Right lobe of liver (tissue), 6 donors: Measurements from ENCODE around the gene SIRT2. TPM values are rescaled to one million over a fixed set of nuclear protein-coding genes. Genes with fewer than 3 reads are reported as not detected.

Experiments
- ATAC-seq, 4 donors: fragments of 200-7000 bp; cut with Tn5 transposase; one replicate each; pipeline ENCODE4 v1.9.1; 2020; ENCODE audit warnings: mild to moderate bottlenecking in 4 of 4, moderate library complexity in 4 of 4
- DNase-seq, 3 donors: peaks; one replicate each; pipeline ENCODE4 v3.0.0-alpha.2; 2020
- H3K27ac ChIP-seq, 3 donors: fragments of 200-600 bp; one replicate each; pipeline ENCODE4 v1.8.0; 2022
- H3K27me3 ChIP-seq, 2 donors: fragments of 200-600 bp; one replicate each; pipeline ENCODE4 v1.8.0; 2022
- H3K36me3 ChIP-seq, 4 donors: fragments of 200-600 bp; sonication (generic) in 1 of 4; one replicate each; pipeline versions ENCODE4 v1.5.1 to v1.8.0; 2017 to 2022; ENCODE audit warnings: control low read depth in 1 of 4
- H3K4me1 ChIP-seq, 4 donors: fragments of 200-600 bp; sonication (generic) in 1 of 4; one replicate each; pipeline versions ENCODE4 v1.5.1 to v1.8.0; 2017 to 2022; ENCODE audit warnings: control low read depth in 1 of 4
- H3K4me3 ChIP-seq, 3 donors: fragments of 200-600 bp; one replicate each; pipeline ENCODE4 v1.8.0; 2022
- H3K9me3 ChIP-seq, 4 donors: fragments of 200-600 bp; sonication (generic) in 1 of 4; one replicate each; pipeline versions ENCODE4 v1.5.1 to v1.8.0; 2017 to 2022; ENCODE audit warnings: control low read depth in 1 of 4
- POLR2A ChIP-seq: fragments of 450-650 bp; IDR thresholded peaks from one replicate; pipeline ENCODE4 v1.6.1; 2017; ENCODE audit warnings: antibody characterized with exemption, mild to moderate bottlenecking
- WGBS: methylation state at CpG from one replicate; pipeline ENCODE4 v1.1.6; 2018; ENCODE audit warnings: low coverage, low lambda C conversion rate; ENCODE audit not compliant: insufficient coverage; ENCODE audit errors: missing lambda C conversion rate; 5-methylcytosine and 5-hydroxymethylcytosine counted together
- intact Hi-C, 2 donors: fragments of 100-400 bp; cut with DNase I; formaldehyde crosslinking; loops; one replicate each; pipeline versions ENCODE4 v1.11.2 to v1.14.1; 2022
- total RNA-seq, 6 experiments: library from RNA; depleted of rRNA in 2 of 6; stranded (reverse); fragments of >200 nt in 2 of 6; fragmentation: NEBNext Ultra II Directional in 3 of 6; extraction: Animal tissue kit (Norgen Biotek cat#: 25700) in 3 of 6; gene quantifications; one replicate each; pipeline versions ENCODE4 v1.1.0 to v1.2.4, GENCODE V29; 2016 to 2023
- TF ChIP-seq, protein P1 (sequence below), 4 donors: fragments of 200-600 bp in 3 of 4; fragments of 450-650 bp in 1 of 4; IDR thresholded peaks; one replicate each; pipeline versions ENCODE4 v1.5.1 to v1.8.0; 2016 to 2022; ENCODE audit warnings: antibody characterized with exemption in 4 of 4, mild to moderate bottlenecking in 2 of 4
- donor health status: DM: no; HTN: yes; CAD: no.
- donor health status: DM: no; HTN: no; CAD: no.
- donor health status: DM: no; HTN: no; CAD: no.
- donor health status: DM: no; HTN: yes; CAD: no.
- donor health status: DM: no; HTN: yes; CAD: no.

SIRT2 gene
- total RNA-seq, 6 experiments from 2014 or later: 28.6 to 62.0 (median 32.5) TPM

DNA sequence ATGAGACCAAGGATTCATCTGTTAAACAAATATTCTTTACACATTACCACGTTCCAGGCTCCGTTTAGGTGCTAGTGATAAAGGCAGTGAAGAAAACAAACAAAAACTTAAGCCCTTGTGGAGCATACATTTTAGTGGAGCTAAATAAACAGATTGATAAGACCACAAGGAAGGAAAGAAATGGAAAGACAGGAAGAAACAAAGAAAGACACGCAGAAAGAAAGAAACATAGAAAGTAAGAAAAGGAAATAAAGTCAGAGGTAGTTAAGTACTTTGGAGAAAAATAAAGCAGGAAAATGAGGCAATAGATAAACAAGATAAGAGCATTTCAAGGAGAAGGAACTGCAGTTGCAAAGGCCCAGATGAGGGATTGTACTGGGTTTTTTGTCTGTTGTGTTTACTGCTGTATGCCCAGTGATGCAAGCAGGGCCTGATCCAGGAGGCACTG lies 1.3 kb upstream of the SIRT2 start:
- TF ChIP-seq POLR2A: peak; percentile 11
- TF ChIP-seq, protein P1, sequence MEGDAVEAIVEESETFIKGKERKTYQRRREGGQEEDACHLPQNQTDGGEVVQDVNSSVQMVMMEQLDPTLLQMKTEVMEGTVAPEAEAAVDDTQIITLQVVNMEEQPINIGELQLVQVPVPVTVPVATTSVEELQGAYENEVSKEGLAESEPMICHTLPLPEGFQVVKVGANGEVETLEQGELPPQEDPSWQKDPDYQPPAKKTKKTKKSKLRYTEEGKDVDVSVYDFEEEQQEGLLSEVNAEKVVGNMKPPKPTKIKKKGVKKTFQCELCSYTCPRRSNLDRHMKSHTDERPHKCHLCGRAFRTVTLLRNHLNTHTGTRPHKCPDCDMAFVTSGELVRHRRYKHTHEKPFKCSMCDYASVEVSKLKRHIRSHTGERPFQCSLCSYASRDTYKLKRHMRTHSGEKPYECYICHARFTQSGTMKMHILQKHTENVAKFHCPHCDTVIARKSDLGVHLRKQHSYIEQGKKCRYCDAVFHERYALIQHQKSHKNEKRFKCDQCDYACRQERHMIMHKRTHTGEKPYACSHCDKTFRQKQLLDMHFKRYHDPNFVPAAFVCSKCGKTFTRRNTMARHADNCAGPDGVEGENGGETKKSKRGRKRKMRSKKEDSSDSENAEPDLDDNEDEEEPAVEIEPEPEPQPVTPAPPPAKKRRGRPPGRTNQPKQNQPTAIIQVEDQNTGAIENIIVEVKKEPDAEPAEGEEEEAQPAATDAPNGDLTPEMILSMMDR (IDR thresholded peaks at IDR 0.05): no peak
- no peaks in the 10 kb centered on the region for H3K27me3 ChIP-seq
- ATAC-seq: no peak
- intact Hi-C loops: no loop called here
- WGBS: 4% methylated on average over 3 of the region's 3 CpGs
- peak overlapping the region; percentile 86 to 98 (median 90) for H3K27ac ChIP-seq
- DNase-seq: no peak
- peak overlapping the region; percentile 80 to 91 (median 87) for H3K4me3 ChIP-seq
- no peaks in the 10 kb centered on the region for H3K9me3 ChIP-seq
- peaks cover 0 to 9% (median 2%) of the 10 kb centered on the region in 4 donors for H3K36me3 ChIP-seq
- H3K4me1 ChIP-seq: peaks cover 0 to 31% (median 10%) of the 10 kb centered on the region in 4 donors

DNA sequence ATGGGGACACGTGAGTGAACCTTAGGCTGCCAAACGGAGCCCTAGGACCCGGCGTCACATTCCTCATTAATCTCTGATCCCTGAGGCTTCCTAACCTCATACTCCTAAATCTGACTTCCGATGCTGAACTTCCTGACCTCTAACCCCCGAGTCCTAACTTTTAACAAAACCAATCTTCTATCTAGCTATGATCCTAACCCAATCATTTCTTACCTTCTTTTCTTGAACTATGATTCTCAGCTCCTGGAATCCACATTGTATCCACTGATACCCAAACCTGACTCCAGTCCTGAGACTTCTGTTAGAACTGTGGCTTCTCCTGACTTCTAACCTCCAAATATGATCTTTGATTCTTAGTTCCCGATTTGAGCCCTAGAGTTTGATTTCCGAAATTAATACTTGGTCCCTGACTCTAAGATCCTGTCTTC lies 798 bp upstream of the SIRT2 start:
- peak overlapping the region; percentile 80 to 91 (median 87) for H3K4me3 ChIP-seq
- 3% methylated on average over 6 of the region's 8 CpGs for WGBS
- no peaks in the 10 kb centered on the region for H3K9me3 ChIP-seq
- peak overlapping the region; percentile 86 to 98 (median 90) for H3K27ac ChIP-seq
- DNase-seq (no peak), ATAC-seq (peak in 1 of 4 donors; percentile 48)
- H3K27me3 ChIP-seq: no peaks in the 10 kb centered on the region
- H3K4me1 ChIP-seq: peaks cover 0 to 31% (median 10%) of the 10 kb centered on the region in 4 donors
- TF ChIP-seq POLR2A: no peak
- TF ChIP-seq, protein P1 (IDR thresholded peaks at IDR 0.05): no peak
- intact Hi-C loops: no loop called here
- peaks cover 0 to 3% (median 0%) of the 10 kb centered on the region in 4 donors for H3K36me3 ChIP-seq

DNA sequence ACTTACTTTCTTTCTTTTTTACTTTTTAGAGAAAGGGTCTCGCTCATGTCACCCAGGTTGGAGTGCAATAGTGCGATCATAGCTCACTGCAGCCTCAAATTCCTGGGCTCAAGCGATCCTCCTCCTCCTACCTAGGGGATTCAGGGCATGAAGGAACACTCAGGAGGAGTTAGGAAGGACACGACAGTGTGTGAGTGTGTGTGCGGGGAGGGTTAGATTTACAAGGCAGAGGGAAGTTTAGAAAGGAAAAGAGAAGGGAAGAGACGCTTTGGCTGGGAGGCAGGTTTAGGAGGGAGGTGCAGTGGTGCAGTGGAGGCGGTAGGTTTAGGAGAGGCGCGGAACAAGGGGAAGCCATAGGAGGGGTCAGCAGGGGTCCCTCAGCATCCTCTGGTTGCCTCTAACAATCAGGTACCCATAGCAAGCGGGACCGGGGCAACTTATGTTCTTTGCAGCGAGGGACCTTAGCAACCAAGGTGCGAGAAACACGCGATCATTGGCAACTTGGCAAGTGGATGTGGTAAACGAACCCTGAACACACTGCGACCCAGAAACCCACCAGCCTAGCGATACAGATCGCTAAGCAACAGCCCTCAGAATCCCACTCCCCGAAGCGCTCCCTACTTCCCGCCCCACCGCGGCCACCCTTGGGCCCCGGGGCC lies 501 bp downstream of the SIRT2 start:
- 5% methylated on average over 18 of the region's 25 CpGs for WGBS
- Histone ChIP-seq H3K27me3 (no peaks in the 10 kb centered on the region), H3K9me3 (no peaks in the 10 kb centered on the region), H3K36me3 (no peaks in the 10 kb centered on the region), H3K27ac (peak overlapping the region; percentile 70 to 98 (median 85)), H3K4me3 (peak overlapping the region; percentile 80 to 91 (median 87)), H3K4me1 (peaks cover 0 to 20% (median 7%) of the 10 kb centered on the region in 4 donors)
- ATAC-seq (peak in 3 of 4 donors; percentile 0 to 3 (median 1)), DNase-seq (no peak)
- intact Hi-C loops: no loop called here
- TF ChIP-seq POLR2A: no peak
- TF ChIP-seq, protein P1 (IDR thresholded peaks at IDR 0.05): no peak

DNA sequence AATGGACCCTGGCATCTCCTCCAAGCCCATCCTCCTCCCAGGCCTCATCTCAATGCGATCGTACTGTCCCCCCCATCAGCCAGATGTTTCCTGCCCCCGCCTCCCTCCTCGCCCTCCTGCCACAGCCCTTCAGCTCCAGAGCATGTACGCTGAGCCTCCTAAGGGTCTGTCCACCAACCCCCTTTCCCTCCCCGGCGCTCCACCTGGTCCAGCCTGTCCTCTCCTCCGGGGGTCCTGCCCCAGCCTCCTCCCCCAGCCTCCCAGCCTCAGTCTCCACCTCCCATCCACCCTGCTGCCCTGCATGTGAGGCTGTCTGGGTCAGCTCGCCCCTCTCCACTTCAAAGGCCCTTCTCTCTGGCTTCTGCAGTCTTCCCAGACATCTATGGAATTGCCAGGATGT lies 4.5 kb downstream of the SIRT2 start:
- no peak overlapping the region for H3K4me3 ChIP-seq
- no peak overlapping the region for H3K27ac ChIP-seq
- no peaks in the 10 kb centered on the region for H3K36me3 ChIP-seq
- DNase-seq: no peak
- no peak for ATAC-seq
- 65% methylated on average over 9 of the region's 9 CpGs for WGBS
- no peak for TF ChIP-seq POLR2A
- TF ChIP-seq, protein P1 (IDR thresholded peaks at IDR 0.05): no peak
- no peaks in the 10 kb centered on the region for H3K27me3 ChIP-seq
- no peaks in the 10 kb centered on the region for H3K9me3 ChIP-seq
- peaks cover 0 to 7% (median 0%) of the 10 kb centered on the region in 4 donors for H3K4me1 ChIP-seq
- intact Hi-C loops: no loop called here
